GM13976 (cell line): ENCODE results near the gene NUP62.
A peak's percentile ranks its signal among the peaks of the same experiment; 100 is the strongest.

Experiments used
- DNase-seq: peaks from one replicate; pipeline ENCODE4 v3.0.0; 2012; ENCODE audit warnings: low spot score
- in situ Hi-C: fragments of 300-500 bp; cut with MboI; formaldehyde crosslinking; loops from one replicate; pipeline ENCODE4 v1.12.0; 2022; ENCODE audit warnings: low sequenced_read_pairs, mixed read lengths, inconsistent platforms; ENCODE audit not compliant: unreplicated experiment
- TF ChIP-seq, protein P1 (sequence below): IDR thresholded peaks from 2 replicates; pipeline ENCODE4 v1.5.1; 2012; ENCODE audit warnings: borderline replicate concordance, mild to moderate bottlenecking; ENCODE audit not compliant: insufficient read depth; ENCODE audit errors: extremely low read depth, missing control alignments, control extremely low read depth

Gene NUP62

GRCh38 chr19:49940482-49940791 lies 11.1 kb upstream of the NUP62 start:
- no peak for DNase-seq
- TF ChIP-seq, protein P1, sequence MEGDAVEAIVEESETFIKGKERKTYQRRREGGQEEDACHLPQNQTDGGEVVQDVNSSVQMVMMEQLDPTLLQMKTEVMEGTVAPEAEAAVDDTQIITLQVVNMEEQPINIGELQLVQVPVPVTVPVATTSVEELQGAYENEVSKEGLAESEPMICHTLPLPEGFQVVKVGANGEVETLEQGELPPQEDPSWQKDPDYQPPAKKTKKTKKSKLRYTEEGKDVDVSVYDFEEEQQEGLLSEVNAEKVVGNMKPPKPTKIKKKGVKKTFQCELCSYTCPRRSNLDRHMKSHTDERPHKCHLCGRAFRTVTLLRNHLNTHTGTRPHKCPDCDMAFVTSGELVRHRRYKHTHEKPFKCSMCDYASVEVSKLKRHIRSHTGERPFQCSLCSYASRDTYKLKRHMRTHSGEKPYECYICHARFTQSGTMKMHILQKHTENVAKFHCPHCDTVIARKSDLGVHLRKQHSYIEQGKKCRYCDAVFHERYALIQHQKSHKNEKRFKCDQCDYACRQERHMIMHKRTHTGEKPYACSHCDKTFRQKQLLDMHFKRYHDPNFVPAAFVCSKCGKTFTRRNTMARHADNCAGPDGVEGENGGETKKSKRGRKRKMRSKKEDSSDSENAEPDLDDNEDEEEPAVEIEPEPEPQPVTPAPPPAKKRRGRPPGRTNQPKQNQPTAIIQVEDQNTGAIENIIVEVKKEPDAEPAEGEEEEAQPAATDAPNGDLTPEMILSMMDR: no peak
- in situ Hi-C loops: loop anchor here (25.0 kb wide), 1 partner anchor 197 kb away; no protein-coding TSS in a partner anchor

GRCh38 chr19:49939721-49940481 lies 10.6 kb upstream of the NUP62 start:
- TF ChIP-seq, protein P1: no peak
- DNase-seq: no peak
- in situ Hi-C loops: loop anchor here (25.0 kb wide), 1 partner anchor 197 kb away; no protein-coding TSS in a partner anchor

GRCh38 chr19:49938662-49939061 lies 9.4 kb upstream of the NUP62 start:
- TF ChIP-seq, protein P1: no peak
- in situ Hi-C loops: loop anchor here (25.0 kb wide), 1 partner anchor 199 kb away; no protein-coding TSS in a partner anchor
- no peak for DNase-seq

GRCh38 chr19:49937750-49938381 lies 8.6 kb upstream of the NUP62 start:
- DNase-seq: peak; percentile 87
- in situ Hi-C loops: loop anchor here (25.0 kb wide), 1 partner anchor 199 kb away; no protein-coding TSS in a partner anchor
- TF ChIP-seq, protein P1: peak; percentile 92

DNA sequence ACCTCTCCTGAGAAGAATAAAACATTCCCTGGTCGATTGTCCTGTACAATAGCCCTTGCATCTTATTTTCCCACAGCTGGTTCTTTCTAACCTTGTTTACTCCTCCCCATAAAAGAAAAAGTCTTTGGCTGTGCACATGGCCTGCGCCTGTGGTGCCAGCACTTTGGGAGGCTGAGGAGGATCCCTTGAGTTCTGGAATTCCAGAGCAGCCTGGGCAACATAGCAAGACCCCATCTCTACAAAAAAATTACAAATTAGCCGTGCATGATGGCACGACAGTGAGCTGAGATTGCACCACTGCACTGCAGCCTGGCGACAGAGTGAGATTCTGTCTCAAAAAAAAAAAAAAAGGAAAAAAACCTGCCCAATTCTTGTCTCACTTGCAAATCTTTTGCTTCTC lies 7.2 kb upstream of the NUP62 start:
- DNase-seq: no peak
- TF ChIP-seq, protein P1: no peak
- in situ Hi-C loops: loop anchor here (25.0 kb wide), 1 partner anchor 201 kb away; no protein-coding TSS in a partner anchor

- no peak for DNase-seq
- TF ChIP-seq, protein P1: no peak
- in situ Hi-C loops: loop anchor here (25.0 kb wide), 1 partner anchor 204 kb away; no protein-coding TSS in a partner anchor
These were observed 4.3 kb upstream of the NUP62 start for GRCh38 chr19:49933643-49934042.
